GM23248 (cell line): ENCODE results near the gene CASK.

ENCODE experiments used
- EZH2 ChIP-seq: fragments of 200-600 bp; sonication (generic); IDR thresholded peaks from 2 replicates; pipeline ENCODE4 v1.6.1; 2018; ENCODE audit warnings: antibody characterized with exemption, mild to moderate bottlenecking; ENCODE audit not compliant: insufficient read depth, poor library complexity, severe bottlenecking
- EZH2phosphoT487 ChIP-seq: fragments of 200-600 bp; sonication (generic); IDR thresholded peaks from 2 replicates; pipeline ENCODE4 v1.6.1; 2018; ENCODE audit warnings: antibody characterized with exemption, moderate library complexity, mild to moderate bottlenecking, low read depth; ENCODE audit not compliant: insufficient read depth

DNA sequence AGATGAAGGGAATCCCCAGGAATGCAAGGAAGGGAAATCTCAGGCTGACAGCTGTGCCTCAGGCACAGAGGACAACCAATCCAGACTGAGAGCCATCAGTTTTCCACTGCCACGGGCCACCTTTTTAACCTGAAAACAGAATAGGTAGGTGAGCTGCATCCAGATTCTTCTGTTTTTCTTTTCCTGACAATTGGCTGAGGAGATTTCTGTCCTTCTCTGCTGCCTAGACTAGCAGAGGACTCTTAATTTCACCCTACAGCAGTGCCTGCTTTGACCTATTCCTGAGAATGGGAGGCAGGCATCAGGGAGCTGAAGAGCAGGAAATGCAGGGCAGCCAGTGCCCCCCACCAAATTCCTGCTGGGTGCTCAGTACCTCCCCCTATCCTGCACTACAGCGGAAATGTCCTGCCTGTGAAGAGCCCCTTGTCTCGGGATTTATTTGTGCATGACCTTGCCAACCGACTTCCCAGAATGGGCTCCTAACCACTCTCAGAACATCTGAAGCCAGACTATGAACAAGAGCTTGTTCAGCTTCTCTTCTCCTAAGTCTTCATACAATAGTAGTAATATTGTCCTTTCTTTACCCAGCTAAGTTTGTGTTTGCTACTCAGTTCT, 65.1 kb downstream of the CASK start:
- TF ChIP-seq EZH2phosphoT487 (no peak), EZH2 (no peak)
